ENCODE results near the gene UROC1.

GRCh38 chr3:126555795-126556636 lies 38.4 kb upstream of the UROC1 start:
- no peak for TF ChIP-seq MAX (IDR thresholded peaks at IDR 0.05)
- no peak for TF ChIP-seq TCF12 (IDR thresholded peaks at IDR 0.05; ENCODE audit: low read depth)
- TF ChIP-seq TAF1 (IDR thresholded peaks at IDR 0.05; ENCODE audit: low read depth) = no peak

Measured in Ishikawa (cell line).